Stimulated activated naive CD4-positive, alpha-beta T cell (primary cell): ENCODE measurements around the gene NPR1.
"Not testable (repeated sequence)": the region's sequence is repeated elsewhere in the genome, so short reads cannot be mapped to it uniquely, and the experiment has no call there.

Experiments
- DNase-seq, 6 experiments: peaks; one replicate each; lab custom pipeline; 2025; lab: John Stamatoyannopoulos, UW

Gene NPR1

GRCh38 chr1:153724634-153725033 is 46.1 kb downstream of the NPR1 start:
- DNase-seq = not testable (repeated sequence)

- DNase-seq = peak; percentile 94 to 99 (median 99)
Observed at GRCh38 chr1:153727463-153728304, 49.2 kb downstream of the NPR1 start, which contains the start of gene INTS3. Gene INTS3, plus strand, starts transcription at chr1:153728050. Its CDS starts 585 bp downstream, at chr1:153728635.

- DNase-seq = peak in 1 of 6 experiments; percentile 30
Observed at GRCh38 chr1:153728305-153729066, 50.0 kb downstream of the NPR1 start.

GRCh38 chr1:153730468-153730988 is 52.0 kb downstream of the NPR1 start:
- DNase-seq = no peak

- DNase-seq = no peak
Observed at GRCh38 chr1:153733970-153734369, 55.5 kb downstream of the NPR1 start.

GRCh38 chr1:153734396-153735089 is 56.1 kb downstream of the NPR1 start:
- DNase-seq = no peak

- DNase-seq = no peak
Observed at GRCh38 chr1:153735090-153735420, 56.6 kb downstream of the NPR1 start.

GRCh38 chr1:153741986-153742385 is 63.5 kb downstream of the NPR1 start:
- DNase-seq = no peak

- DNase-seq = no peak
Observed at GRCh38 chr1:153742411-153743142, 64.1 kb downstream of the NPR1 start.
